HEK293 (cell line): Measurements from ENCODE around the gene DENND1A.

ENCODE experiments used
- CTCF ChIA-PET: fragments of 350-600 bp; formaldehyde crosslinking; extraction: SDS; loops from one replicate; lab custom pipeline; 2021; ENCODE audit warnings: antibody characterized with exemption; lab: Yijun Ruan, JAX
- POLR2A ChIA-PET: fragments of 300-600 bp; formaldehyde crosslinking; extraction: SDS; loops from one replicate; lab custom pipeline; 2020; ENCODE audit warnings: antibody characterized with exemption, inconsistent platforms; lab: Yijun Ruan, JAX
- H3K27ac ChIP-seq: fragments of 200-500 bp; sonication (Bioruptor generic); 2 replicates; pipeline ENCODE4 v1.5.1; 2014; ENCODE audit warnings: low read depth, low read length, control low read depth, inconsistent platforms; ENCODE audit errors: extremely low read depth
- H3K36me3 ChIP-seq, 2 experiments: fragments of 200-500 bp in 1 of 2; sonication (Bioruptor generic) in 1 of 2; 1 replicate in 1 of 2; 2 replicates in 1 of 2; pipeline ENCODE4 v1.5.1; 2014 to 2017; ENCODE audit warnings: inconsistent platforms in 2 of 2, low read length in 2 of 2; ENCODE audit not compliant: control insufficient read depth in 2 of 2, insufficient read depth in 1 of 2
- H3K4me1 ChIP-seq: fragments of 200-500 bp; sonication (Bioruptor generic); 2 replicates; pipeline ENCODE4 v1.5.1; 2014; ENCODE audit warnings: mild to moderate bottlenecking, low read length, inconsistent platforms; ENCODE audit not compliant: control insufficient read depth, insufficient read depth
- H3K4me3 ChIP-seq: 2 replicates; pipeline ENCODE4 v1.5.1; 2011; ENCODE audit warnings: low read depth, mild to moderate bottlenecking, control low read depth, low read length, moderate library complexity
- H3K9me3 ChIP-seq: fragments of 200-500 bp; sonication (Bioruptor generic); 2 replicates; pipeline ENCODE4 v1.5.1; 2014; ENCODE audit warnings: low read depth, low read length, inconsistent platforms; ENCODE audit not compliant: control insufficient read depth, insufficient read depth
- EGR2 ChIP-seq: fragments of 450-650 bp; formaldehyde crosslinking; IDR thresholded peaks from 2 replicates; pipeline ENCODE4 v1.5.1; 2016; ENCODE audit warnings: low read depth, missing biosample characterization, missing genetic modification characterization
- GLI2 ChIP-seq: fragments of 450-650 bp; formaldehyde crosslinking; IDR thresholded peaks from 2 replicates; pipeline ENCODE4; 2017; ENCODE audit warnings: missing biosample characterization, missing genetic modification characterization, low read depth, borderline replicate concordance
- MZF1 ChIP-seq: fragments of 450-650 bp; formaldehyde crosslinking; IDR thresholded peaks from 2 replicates; pipeline ENCODE4 v1.5.1; 2017; ENCODE audit warnings: missing biosample characterization, missing genetic modification characterization, borderline replicate concordance
- OSR2 ChIP-seq: fragments of 450-650 bp; formaldehyde crosslinking; IDR thresholded peaks from 2 replicates; pipeline ENCODE4 v1.5.1; 2016; ENCODE audit warnings: missing biosample characterization, missing genetic modification characterization
- PBX3 ChIP-seq: sonication (generic); formaldehyde crosslinking; IDR thresholded peaks from 2 replicates; pipeline ENCODE4 v1.8.1; 2022; ENCODE audit warnings: mild to moderate bottlenecking, moderate library complexity, missing genetic modification reagents
- SCRT2 ChIP-seq: fragments of 450-650 bp; formaldehyde crosslinking; IDR thresholded peaks from 2 replicates; pipeline ENCODE4 v1.5.1; 2016; ENCODE audit warnings: missing biosample characterization, missing genetic modification characterization
- SP2 ChIP-seq: fragments of 450-650 bp; formaldehyde crosslinking; IDR thresholded peaks from 2 replicates; pipeline ENCODE4 v1.5.1; 2016; ENCODE audit warnings: missing biosample characterization, missing genetic modification characterization
- ZBTB7A ChIP-seq: fragments of 450-650 bp; formaldehyde crosslinking; IDR thresholded peaks from 2 replicates; pipeline ENCODE4 v1.5.1; 2016; ENCODE audit warnings: low read depth, missing biosample characterization, missing genetic modification characterization
- ZBTB8A ChIP-seq: fragments of 450-650 bp; formaldehyde crosslinking; IDR thresholded peaks from 2 replicates; pipeline ENCODE4 v1.5.1; 2016; ENCODE audit warnings: missing biosample characterization, missing genetic modification characterization
- ZFP69B ChIP-seq: fragments of 450-650 bp; formaldehyde crosslinking; IDR thresholded peaks from 2 replicates; pipeline ENCODE4 v1.5.1; 2016; ENCODE audit warnings: missing biosample characterization, missing genetic modification characterization
- ZNF114 ChIP-seq: fragments of 450-650 bp; formaldehyde crosslinking; IDR thresholded peaks from 2 replicates; pipeline ENCODE4 v1.5.0; 2017; ENCODE audit warnings: missing biosample characterization, missing genetic modification characterization
- ZNF121 ChIP-seq: fragments of 450-650 bp; formaldehyde crosslinking; IDR thresholded peaks from 2 replicates; pipeline ENCODE4 v1.5.1; 2016; ENCODE audit warnings: missing biosample characterization, missing genetic modification characterization
- ZNF175 ChIP-seq: fragments of 450-650 bp; formaldehyde crosslinking; IDR thresholded peaks from 2 replicates; pipeline ENCODE4 v1.5.1; 2016; ENCODE audit warnings: missing biosample characterization, missing genetic modification characterization
- ZNF184 ChIP-seq: fragments of 450-650 bp; IDR thresholded peaks from 2 replicates; pipeline ENCODE4 v1.5.1; 2018; ENCODE audit warnings: missing biosample characterization, mild to moderate bottlenecking, missing genetic modification characterization
- ZNF2 ChIP-seq: fragments of 450-650 bp; formaldehyde crosslinking; IDR thresholded peaks from 2 replicates; pipeline ENCODE4 v1.5.1; 2016; ENCODE audit warnings: missing biosample characterization, missing genetic modification characterization
- ZNF221 ChIP-seq: fragments of 450-650 bp; formaldehyde crosslinking; IDR thresholded peaks from 2 replicates; pipeline ENCODE4 v1.5.1; 2017; ENCODE audit warnings: missing biosample characterization, missing genetic modification characterization, borderline replicate concordance
- ZNF350 ChIP-seq: fragments of 450-650 bp; formaldehyde crosslinking; IDR thresholded peaks from 2 replicates; pipeline ENCODE4 v1.5.0; 2017; ENCODE audit warnings: missing biosample characterization, mild to moderate bottlenecking, missing genetic modification characterization
- ZNF449 ChIP-seq: fragments of 450-650 bp; formaldehyde crosslinking; IDR thresholded peaks from 2 replicates; pipeline ENCODE4 v1.5.1; 2017; ENCODE audit warnings: missing biosample characterization, mild to moderate bottlenecking, missing genetic modification characterization, moderate library complexity
- ZNF555 ChIP-seq: fragments of 450-650 bp; formaldehyde crosslinking; conservative IDR thresholded peaks from 2 replicates; pipeline ENCODE4 v1.5.1; 2017; ENCODE audit warnings: missing biosample characterization, mild to moderate bottlenecking, missing genetic modification characterization, inconsistent platforms
- ZNF596 ChIP-seq: fragments of 450-650 bp; IDR thresholded peaks from 2 replicates; pipeline ENCODE4 v1.5.0; 2018; ENCODE audit warnings: missing biosample characterization, mild to moderate bottlenecking, missing genetic modification characterization, moderate library complexity
- ZNF768 ChIP-seq: fragments of 450-650 bp; formaldehyde crosslinking; IDR thresholded peaks from 2 replicates; pipeline ENCODE4 v1.5.1; 2018; ENCODE audit warnings: missing biosample characterization, mild to moderate bottlenecking, missing genetic modification characterization
- ZNF777 ChIP-seq: fragments of 450-650 bp; formaldehyde crosslinking; IDR thresholded peaks from 2 replicates; pipeline ENCODE4 v1.5.1; 2017; ENCODE audit warnings: missing biosample characterization, missing genetic modification characterization, borderline replicate concordance
- TF ChIP-seq, protein P1 (sequence below): fragments of 450-650 bp; formaldehyde crosslinking; IDR thresholded peaks from 2 replicates; pipeline ENCODE4 v1.5.1; 2017; ENCODE audit warnings: missing biosample characterization, missing genetic modification characterization
- TF ChIP-seq, protein P2 (sequence below): fragments of 450-650 bp; formaldehyde crosslinking; IDR thresholded peaks from 2 replicates; pipeline ENCODE4 v1.5.1; 2016; ENCODE audit warnings: missing biosample characterization, missing genetic modification characterization

DENND1A gene

DNA sequence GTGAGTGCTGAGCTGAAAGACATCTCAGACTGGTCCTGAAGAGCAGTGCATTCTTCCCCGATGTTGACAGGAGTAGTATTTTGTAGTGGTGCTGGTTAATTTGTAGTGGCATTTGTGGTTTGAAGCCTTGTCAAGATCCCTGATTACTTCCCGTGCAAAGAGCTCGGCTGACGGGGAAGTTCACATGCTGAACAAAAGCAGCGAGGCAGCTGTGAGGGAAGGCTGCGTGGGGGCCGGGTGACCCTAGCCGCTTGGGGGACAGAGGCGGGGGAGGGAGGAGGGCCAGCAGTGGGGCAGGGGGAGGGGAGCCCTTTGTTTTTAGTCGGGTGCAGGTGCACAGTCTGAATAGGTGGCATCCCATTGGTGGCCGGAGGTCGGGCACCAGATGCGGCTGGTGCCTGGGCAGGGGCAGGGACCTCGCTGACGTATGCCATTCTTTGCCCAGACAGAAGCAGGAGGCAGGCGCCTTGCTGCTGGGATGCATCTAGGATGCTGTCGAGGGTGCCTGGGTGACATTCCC, 509.3 kb downstream of the DENND1A start:
- Histone ChIP-seq H3K4me1 (no peaks in the 10 kb centered on the region), H3K4me3 (no peak overlapping the region), H3K9me3 (no peaks in the 10 kb centered on the region), H3K27ac (no peak overlapping the region)
- TF ChIP-seq ZNF175 (tag by site-specific recombination) (no peak), ZNF121 (tag by site-specific recombination) (no peak), ZNF221 (no peak), OSR2 (tag by site-specific recombination) (no peak), MZF1 (tag by site-specific recombination) (no peak), ZFP69B (tag by site-specific recombination) (no peak), ZNF184 (tag by site-specific recombination) (no peak), ZNF350 (tag by site-specific recombination) (no peak), PBX3 (no peak), ZNF555 (no peak)
- TF ChIP-seq, all 188 proteins: peak for 0
- ChIA-PET CTCF (no interaction called here), POLR2A (no interaction called here)
- H3K36me3 ChIP-seq, result peaks cover 0 to 7% of the 10 kb centered on the region in 2 experiments; a peak in 1 of 3 replicates

GRCh38 chr9:123419721-123420591, 510.0 kb downstream of the DENND1A start:
- H3K4me1 ChIP-seq, result no peaks in the 10 kb centered on the region
- ChIA-PET POLR2A (no interaction called here), CTCF (interaction anchor here (0.6 kb wide), 1 partner anchor 320 kb away, joined by 4 read pairs; no protein-coding TSS in a partner anchor)
- H3K9me3 ChIP-seq, result no peaks in the 10 kb centered on the region
- H3K27ac ChIP-seq, result no peak overlapping the region
- H3K4me3 ChIP-seq, result no peak overlapping the region
- peaks cover 0 to 7% of the 10 kb centered on the region in 2 experiments; a peak in 1 of 3 replicates for H3K36me3 ChIP-seq
- no peak for TF ChIP-seq SP2
- no peak for TF ChIP-seq SCRT2
- TF ChIP-seq, protein P1, sequence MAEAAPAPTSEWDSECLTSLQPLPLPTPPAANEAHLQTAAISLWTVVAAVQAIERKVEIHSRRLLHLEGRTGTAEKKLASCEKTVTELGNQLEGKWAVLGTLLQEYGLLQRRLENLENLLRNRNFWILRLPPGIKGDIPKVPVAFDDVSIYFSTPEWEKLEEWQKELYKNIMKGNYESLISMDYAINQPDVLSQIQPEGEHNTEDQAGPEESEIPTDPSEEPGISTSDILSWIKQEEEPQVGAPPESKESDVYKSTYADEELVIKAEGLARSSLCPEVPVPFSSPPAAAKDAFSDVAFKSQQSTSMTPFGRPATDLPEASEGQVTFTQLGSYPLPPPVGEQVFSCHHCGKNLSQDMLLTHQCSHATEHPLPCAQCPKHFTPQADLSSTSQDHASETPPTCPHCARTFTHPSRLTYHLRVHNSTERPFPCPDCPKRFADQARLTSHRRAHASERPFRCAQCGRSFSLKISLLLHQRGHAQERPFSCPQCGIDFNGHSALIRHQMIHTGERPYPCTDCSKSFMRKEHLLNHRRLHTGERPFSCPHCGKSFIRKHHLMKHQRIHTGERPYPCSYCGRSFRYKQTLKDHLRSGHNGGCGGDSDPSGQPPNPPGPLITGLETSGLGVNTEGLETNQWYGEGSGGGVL (tag by site-specific recombination), result no peak

GRCh38 chr9:123419091-123419490, 510.8 kb downstream of the DENND1A start:
- POLR2A ChIA-PET, result no interaction called here
- Histone ChIP-seq H3K27ac (no peak overlapping the region), H3K4me1 (no peaks in the 10 kb centered on the region), H3K4me3 (no peak overlapping the region), H3K9me3 (no peaks in the 10 kb centered on the region), H3K36me3 (peaks cover 0 to 7% of the 10 kb centered on the region in 2 experiments; a peak in 1 of 3 replicates)
- CTCF ChIA-PET, result no interaction called here
- no peak for TF ChIP-seq GLI2

- CTCF ChIA-PET, result no interaction called here
- no peak for TF ChIP-seq EGR2 (tag by site-specific recombination)
- TF ChIP-seq ZNF768, result no peak
- no peak for TF ChIP-seq ZNF2 (tag by site-specific recombination)
- TF ChIP-seq ZNF596 (tag by site-specific recombination), result no peak
- no peak for TF ChIP-seq ZBTB7A (tag by site-specific recombination)
- no peak for TF ChIP-seq OSR2 (tag by site-specific recombination)
- TF ChIP-seq, protein P2, sequence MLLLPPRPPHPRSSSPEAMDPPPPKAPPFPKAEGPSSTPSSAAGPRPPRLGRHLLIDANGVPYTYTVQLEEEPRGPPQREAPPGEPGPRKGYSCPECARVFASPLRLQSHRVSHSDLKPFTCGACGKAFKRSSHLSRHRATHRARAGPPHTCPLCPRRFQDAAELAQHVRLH, result no peak
- TF ChIP-seq ZNF777 (tag by site-specific recombination), result no peak
- TF ChIP-seq ZFP69B (tag by site-specific recombination), result no peak
- no peak for TF ChIP-seq ZBTB8A (tag by site-specific recombination)
- no peak for TF ChIP-seq ZNF449 (tag by site-specific recombination)
- TF ChIP-seq ZNF114 (tag by site-specific recombination), result no peak
Observed at GRCh38 chr9:123418506-123418905, 511.4 kb downstream of the DENND1A start.

More at GRCh38 chr9:123418506-123418905, 511.4 kb downstream of the DENND1A start:
- Histone ChIP-seq H3K36me3 (peaks cover 0 to 7% of the 10 kb centered on the region in 2 experiments; a peak in 1 of 3 replicates), H3K9me3 (no peaks in the 10 kb centered on the region), H3K27ac (no peak overlapping the region), H3K4me1 (no peaks in the 10 kb centered on the region), H3K4me3 (no peak overlapping the region)
- POLR2A ChIA-PET, result no interaction called here
